Dedifferentiated amniotic fluid mesenchymal stem cell (primary cell): ENCODE measurements around the gene RBM47.
"Not testable (repeated sequence)": the region's sequence is repeated elsewhere in the genome, so short reads cannot be mapped to it uniquely, and the experiment has no call there.

Experiments
- DNase-seq: peaks from one replicate; pipeline ENCODE4 v3.0.0-alpha.2; 2016; ENCODE audit errors: extremely low spot score

RBM47 gene

GRCh38 chr4:40531636-40532023 lies 98.0 kb downstream of the RBM47 start:
- no peak for DNase-seq

DNA sequence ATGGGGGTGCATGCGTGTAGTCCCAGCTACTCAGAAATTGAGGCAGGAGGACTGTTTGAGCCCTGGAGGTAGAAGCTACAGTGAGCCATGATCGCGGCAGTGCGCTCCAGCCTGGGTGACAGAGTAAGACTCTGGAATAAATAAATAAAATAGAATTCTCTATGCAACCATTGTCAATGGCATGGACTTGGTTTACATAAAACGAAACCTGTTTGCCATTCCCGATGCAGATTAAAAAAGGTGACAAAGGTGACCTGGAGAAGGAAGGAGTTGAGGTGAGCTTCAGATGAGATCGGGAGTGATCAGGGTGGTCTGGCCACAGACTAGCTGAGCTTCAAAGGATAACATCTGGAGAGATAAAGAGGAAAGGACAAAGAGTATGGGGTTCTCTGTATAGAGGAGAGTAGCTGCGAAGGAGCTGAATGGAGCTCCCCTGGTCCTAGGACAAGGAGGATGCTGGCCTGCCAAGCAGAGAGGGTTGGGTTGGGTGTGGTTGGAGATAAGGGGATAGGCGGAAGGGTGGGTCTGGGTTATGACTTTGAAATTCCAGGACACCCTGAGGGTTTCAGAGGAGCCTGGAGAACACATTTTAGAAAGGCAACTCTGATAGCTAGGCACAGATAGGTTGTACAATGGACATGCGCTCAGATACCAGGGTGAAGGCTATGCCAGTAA lies 98.6 kb downstream of the RBM47 start:
- no peak for DNase-seq

DNA sequence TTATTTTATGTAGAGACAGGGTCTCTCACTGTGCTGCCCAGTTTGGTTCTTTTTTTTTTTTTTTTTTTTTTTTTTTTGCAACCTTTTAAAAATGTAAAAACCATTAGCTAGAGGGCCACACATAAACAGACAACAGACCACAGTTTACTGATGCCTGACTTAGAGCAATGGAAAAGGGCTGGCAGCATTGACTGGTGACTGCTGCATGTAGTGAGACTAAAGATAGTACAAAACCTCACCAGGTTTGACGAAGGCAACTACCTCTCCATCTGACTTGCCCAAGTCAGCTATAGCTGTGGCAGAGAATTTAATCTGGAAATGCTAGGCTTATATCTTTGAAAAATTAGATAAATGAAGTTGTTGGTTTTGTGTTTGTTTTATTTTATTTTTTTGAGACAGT lies 102.9 kb downstream of the RBM47 start:
- DNase-seq, result no peak

DNA sequence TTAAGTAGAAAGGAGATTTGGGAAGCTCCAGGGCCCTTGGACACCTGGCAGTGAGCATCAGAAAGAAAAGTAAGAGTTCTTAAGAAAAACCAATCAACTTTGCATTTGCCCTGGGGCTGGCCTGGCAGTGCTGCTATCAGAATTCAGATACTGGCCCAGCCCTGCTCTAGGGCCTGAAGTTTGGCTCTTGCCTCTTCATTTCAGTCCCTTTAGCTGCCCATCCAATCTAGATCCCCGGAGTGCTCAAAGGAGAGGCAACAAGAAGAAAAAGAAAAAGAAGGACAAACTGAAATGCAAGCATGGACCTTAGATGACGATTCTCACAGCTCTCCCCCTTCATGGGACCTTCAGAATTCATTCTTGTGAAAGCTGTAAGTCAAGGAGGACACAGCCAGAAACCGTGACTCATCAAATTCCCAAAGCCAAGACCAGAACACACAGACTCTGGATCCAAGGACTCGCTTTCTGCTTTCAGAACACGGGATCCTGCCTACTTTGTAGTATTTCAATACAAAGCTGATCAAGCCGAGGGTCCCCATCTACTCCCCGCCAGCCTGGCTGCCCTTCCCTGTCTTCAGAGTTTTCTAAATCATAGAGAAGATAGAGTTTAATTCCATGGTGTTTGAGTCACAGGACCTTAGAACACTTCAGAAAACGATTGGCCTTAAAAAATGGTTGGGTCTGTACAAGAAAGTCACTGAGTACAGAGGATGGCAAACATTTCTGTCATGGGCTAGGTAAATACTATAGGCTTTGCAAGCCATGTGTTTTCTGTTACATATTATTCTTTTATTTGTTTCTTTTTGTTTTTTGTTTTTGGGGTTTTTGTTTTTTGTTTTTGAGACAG lies 103.7 kb downstream of the RBM47 start:
- peak; percentile 88 for DNase-seq

- DNase-seq, result no peak
These were observed 105.2 kb downstream of the RBM47 start for GRCh38 chr4:40524366-40525041.

- DNase-seq, result no peak
These were observed 106.1 kb downstream of the RBM47 start for GRCh38 chr4:40523581-40523980.

DNA sequence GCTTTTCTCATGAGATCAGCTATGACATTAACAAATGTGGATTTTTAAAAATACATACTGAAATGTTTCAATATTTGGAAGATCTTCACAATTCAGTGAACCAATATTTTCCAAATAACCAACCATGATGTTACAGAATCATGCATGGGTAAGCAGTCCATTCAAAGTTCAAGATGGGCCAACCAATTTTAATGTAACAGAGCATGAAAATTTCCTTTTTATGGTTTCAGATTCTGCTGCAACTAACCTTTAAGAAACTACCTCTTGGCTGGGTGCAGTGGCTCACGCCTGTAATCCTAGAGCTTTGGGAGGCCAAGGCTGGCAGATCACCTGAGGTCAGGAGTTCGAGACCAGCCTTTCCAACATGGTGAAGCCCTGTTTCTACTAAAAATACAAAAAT lies 107.7 kb downstream of the RBM47 start:
- DNase-seq, result no peak

DNA sequence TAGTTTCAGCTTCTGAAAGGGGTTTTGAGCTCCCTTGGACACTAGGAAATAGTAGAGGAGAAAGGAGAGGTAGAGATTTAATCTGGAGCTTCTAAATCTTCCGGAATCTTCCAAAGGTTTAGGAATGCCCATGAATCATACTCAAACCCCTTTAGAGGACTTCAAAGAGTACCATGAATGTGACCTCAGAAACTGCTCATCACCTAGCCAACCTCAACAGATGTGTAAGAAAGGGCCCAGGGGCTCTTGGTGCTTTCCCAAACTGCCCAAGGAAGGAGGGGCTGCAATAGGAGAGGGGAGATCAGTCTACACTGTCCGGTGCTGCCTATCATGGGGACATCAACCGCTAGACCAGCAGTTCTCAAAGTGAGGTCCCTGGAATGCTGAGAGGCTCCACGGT lies 109.1 kb downstream of the RBM47 start:
- DNase-seq, result no peak

DNA sequence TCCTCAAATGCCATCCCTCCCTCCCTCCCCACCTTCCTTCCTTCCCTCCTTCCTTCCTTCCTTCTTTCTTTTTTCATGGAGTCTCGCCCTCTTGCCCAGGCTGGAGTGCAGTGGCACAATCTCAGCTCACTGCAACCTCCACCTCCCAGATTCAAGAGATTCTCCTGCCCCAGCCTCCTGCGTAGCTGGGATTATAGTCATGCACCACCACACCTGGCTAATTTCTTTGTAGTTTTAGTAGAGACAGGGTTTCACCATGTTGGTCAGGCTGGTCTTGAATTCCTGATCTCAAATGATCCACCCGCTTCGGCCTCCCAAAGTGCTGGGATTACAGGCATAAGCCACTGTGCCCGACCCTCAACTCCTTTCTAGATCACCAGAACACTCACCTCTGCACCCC lies 112.6 kb downstream of the RBM47 start:
- not testable (repeated sequence) for DNase-seq

DNA sequence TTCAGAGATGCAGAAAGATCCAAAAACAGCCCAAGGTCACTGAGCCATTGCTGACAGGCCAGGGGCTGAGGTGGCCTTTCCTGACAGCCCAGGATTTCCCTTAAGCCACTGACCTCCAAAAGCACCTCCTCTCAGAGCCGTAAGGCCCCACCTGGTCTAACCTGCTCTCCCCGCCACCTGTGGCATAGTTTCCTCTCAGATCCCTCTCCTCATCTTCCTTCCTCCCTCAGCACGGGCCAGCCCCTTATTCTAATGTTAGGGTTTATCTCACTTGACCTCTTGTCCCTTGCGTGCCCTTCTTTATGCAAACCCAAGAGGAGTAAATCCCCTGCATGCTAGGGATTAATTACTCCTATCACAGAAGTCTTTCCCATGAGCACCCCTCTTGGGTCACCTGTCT lies 113.0 kb downstream of the RBM47 start:
- no peak for DNase-seq

DNA sequence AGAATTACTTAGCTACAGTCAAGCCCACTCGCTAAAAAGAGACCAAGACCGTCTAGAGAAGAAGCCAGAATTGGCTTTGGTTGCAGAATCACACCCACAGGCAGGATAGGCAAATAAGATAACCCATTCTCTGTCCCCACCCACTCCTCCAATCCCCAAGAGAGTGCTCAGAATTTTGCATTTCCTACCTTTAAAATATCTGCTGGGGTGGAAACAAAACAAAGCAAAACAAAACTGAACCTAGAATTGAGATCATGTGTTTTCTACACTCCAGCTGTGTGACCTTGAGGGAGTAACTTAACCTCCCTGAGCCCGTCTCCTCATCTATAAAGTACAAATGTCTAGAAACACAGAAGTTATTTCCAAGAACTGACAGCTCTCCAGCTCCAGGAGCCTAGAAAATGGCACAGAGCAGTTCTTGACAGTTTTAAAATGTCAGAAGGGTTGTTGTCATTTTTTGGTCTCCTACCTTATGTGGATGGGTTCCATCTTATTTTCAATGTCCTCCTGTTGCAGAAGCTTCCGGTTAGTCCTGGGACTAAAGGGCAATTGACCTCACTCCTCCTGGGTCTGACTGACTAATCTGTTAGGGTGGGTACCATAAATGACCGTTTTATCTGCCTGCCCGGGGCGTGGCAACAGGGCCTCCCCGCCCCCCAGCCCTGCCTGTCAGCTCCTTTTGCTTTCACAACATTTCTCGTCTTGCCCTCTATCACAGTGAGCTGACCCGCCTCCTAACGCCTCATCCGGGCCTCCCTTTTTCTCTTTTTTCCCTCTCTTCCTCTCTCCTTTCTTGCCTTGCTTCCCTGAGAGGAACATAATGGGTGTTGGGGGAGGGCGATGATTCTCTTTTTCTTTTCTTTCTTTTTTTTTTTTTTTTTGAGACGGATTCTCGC lies 114.0 kb downstream of the RBM47 start:
- DNase-seq, result no peak

GRCh38 chr4:40515037-40515397 lies 114.6 kb downstream of the RBM47 start:
- no peak for DNase-seq

DNA sequence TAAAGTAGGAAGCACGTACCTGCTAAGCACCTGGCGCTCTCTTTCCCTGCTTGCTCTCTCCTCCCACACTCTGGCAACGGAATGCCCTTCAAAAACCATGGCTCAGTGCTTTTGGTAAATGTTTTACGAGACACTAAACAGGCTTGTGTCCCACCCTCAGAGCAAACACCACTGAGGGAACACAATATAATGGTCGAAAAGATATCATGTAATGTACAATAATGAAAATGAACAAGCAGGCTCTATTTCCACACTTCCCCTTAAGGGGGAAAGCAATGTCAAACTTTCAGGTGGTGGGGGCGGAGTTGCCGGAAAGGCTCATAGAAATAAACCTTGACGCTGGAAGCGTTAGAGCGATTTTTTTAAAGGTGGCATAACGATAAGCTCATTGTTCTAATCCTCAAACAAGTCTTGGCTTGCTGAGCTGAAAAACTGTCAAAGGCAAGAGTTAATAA lies 115.1 kb downstream of the RBM47 start:
- no peak for DNase-seq

GRCh38 chr4:40511036-40511614 lies 118.5 kb downstream of the RBM47 start:
- DNase-seq, result no peak

DNA sequence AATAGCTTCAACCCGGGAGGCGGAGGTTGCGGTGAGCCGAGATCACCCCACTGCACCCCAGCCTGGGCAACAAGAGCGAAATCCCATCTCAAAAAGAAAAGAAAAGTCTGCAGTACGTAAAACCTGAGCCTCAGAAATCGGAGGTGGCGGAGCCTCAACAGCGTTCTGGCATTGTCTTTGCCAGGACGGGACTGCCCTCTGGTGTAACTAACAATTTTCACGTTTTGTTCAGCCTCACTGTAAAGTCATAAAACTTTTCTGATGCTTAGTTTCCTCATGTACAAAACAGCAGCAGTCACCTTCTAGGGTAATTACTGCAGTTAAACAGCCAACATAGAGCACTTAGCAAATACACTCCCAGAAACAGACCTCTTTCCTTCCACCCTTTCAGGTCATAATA lies 121.7 kb downstream of the RBM47 start:
- no peak for DNase-seq

GRCh38 chr4:40506492-40506891 lies 123.2 kb downstream of the RBM47 start:
- DNase-seq, result no peak

DNA sequence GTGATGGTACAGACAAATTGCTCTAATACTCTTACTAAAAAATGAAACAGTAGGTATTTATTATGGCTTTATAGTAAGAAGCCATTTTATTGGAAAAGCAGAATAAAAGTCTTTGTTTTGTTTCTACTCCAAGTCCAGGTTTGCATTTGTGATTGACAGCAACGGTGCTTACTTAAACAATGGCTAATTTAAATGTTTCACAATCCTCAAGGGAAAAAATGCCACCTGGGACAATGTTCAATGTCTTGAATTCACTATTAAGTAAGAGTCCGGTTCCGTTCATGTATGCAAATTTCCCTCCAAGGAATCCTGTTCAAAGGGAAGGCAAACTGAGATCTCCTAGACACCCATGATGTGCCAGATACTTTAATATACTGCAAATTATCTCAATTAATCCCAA lies 123.6 kb downstream of the RBM47 start:
- DNase-seq, result no peak

- no peak for DNase-seq
These were observed 126.7 kb downstream of the RBM47 start for GRCh38 chr4:40502934-40503333.

DNA sequence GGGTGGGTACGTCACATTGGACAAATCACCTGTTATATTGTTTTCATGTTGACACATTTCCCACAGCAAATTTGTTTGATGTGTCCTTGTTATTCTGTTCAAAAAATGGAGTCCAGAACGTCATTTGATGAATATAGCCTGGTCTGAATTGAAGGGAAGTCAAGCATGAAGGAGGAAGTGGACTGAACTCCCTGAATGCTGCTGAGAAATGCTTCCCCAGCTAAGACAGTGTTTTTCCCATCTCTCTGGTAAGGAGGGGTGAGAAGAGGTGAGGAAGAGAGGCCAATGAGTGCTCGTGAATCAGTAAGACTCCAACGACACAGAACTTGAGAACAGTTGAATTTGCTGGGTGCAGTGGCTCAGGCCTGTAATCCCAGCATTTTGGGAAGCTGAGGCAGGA lies 127.4 kb downstream of the RBM47 start:
- DNase-seq, result no peak

DNA sequence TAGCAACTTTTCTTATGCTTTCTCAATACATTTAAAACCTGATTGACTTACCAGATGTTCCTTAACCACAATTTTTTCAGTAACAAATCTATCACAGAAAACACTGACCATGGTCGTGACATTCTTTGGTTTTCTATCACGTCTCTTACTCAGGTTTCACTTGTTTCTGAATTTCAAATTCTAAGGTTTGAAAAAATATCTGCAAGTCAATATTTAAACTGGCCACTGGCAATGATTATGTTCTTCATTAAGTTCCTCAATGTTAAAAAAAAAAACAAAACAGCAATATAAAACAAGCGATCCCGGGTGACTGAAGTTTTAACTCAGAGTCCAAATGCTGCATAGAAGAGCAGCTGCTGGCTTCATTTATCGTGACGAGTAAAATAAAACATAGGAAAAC lies 128.9 kb downstream of the RBM47 start:
- DNase-seq, result no peak

- no peak for DNase-seq
These were observed 136.5 kb downstream of the RBM47 start for GRCh38 chr4:40493160-40493559.
